ENCODE measurements around the gene PDE1C. TPM values are rescaled to one million over a fixed set of nuclear protein-coding genes. Genes with fewer than 3 reads are reported as not detected.

PDE1C gene
- total and polyA plus RNA-seq, 2 of the 4 experiments (the other 2 are of a cell fraction), result 14.2 to 61.5 TPM

DNA sequence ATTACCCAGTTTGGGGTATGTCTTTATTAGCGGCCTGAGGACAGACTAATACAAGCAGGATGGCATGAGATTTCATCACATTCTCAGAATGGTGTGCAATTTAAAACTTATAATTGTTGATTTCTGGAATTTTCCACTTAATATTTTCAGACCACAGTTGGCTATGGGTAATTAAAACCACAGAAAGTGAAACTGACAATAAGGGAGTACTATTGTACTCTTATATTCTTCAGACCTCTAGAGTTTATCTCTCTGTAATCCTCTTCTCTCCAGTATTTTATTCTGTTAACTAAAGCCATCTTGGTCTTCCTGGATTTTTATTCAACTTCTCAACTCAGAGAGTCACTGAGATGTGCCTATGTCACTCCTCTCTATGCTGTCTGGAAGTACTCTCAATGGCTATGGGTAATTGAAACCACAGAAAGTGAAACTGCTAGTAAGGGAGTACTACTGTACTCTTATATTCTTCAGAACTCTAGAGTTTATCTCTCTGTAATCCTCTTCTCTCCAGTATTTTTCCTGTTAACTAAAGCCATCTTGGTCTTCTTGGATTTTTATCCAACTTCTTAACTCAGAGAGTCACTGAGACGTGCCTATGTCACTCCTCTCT, 264.9 kb downstream of the PDE1C start:
- Histone ChIP-seq H3K4me3 (ENCODE audit: insufficient read depth, low read depth, low read length) (no peak overlapping the region), H3K9me1 (ENCODE audit: insufficient read depth, low read length) (no peaks in the 10 kb centered on the region), H3K27ac (ENCODE audit: insufficient read depth, low read length) (no peak overlapping the region), H3K56ac (ENCODE audit: extremely low read depth, insufficient read depth, low read length) (no peak overlapping the region), H2BK15ac (ENCODE audit: low read depth, low read length) (no peak overlapping the region), H2AK9ac (replicated peaks; ENCODE audit: low read depth, low read length, poor library complexity) (no peak overlapping the region), H3K27me3 (ENCODE audit: control insufficient read depth, insufficient read depth, low read length) (no peaks in the 10 kb centered on the region), H3K4me1 (ENCODE audit: control insufficient read depth, insufficient read depth, low read length) (no peaks in the 10 kb centered on the region), H3K14ac (replicated peaks; ENCODE audit: low read depth, low read length) (no peak overlapping the region), H4K8ac (ENCODE audit: low read depth in 2 of 2, low read length in 2 of 2) (no peak overlapping the region), H4K20me1 (ENCODE audit: insufficient read depth, low read length) (no peaks in the 10 kb centered on the region), H2AK5ac (ENCODE audit: low read depth, low read length) (no peak overlapping the region), H3K9ac (ENCODE audit: low read depth, low read length) (no peak overlapping the region), H2BK20ac (ENCODE audit: low read depth, low read length) (no peak overlapping the region), H2BK120ac (ENCODE audit: low read depth, low read length) (no peak overlapping the region), H3K9me3 (ENCODE audit: control insufficient read depth, insufficient read depth, low read length) (no peaks in the 10 kb centered on the region), H4K5ac (ENCODE audit: low read depth, low read length) (no peak overlapping the region), H3K36me3 (ENCODE audit: control insufficient read depth, insufficient read depth, low read length) (peaks cover 2% of the 10 kb centered on the region; the same call in 1 of the 2 replicates), H3K4ac (ENCODE audit: low read depth, low read length) (no peak overlapping the region), H4K91ac (ENCODE audit: insufficient read depth, low read depth, low read length) (no peak overlapping the region), H2AFZ (replicated peaks; ENCODE audit: low read length, poor library complexity) (no peak overlapping the region), H2BK5ac (ENCODE audit: low read depth, low read length, poor library complexity, severe bottlenecking) (no peak overlapping the region), H3K4me2 (ENCODE audit: low read depth, low read length) (peak overlapping the region; percentile 38; the same call in 1 of the 2 replicates), H3K18ac (ENCODE audit: low read depth, low read length) (no peak overlapping the region; the same call in 1 of the 2 replicates), H3K23ac (ENCODE audit: low read depth, low read length) (no peak overlapping the region), H3K79me1 (ENCODE audit: low read depth in 1 of 2, low read length in 2 of 2) (no peaks in the 10 kb centered on the region)
- dilution Hi-C loops (cut with HindIII; ENCODE audit: low sequenced_read_pairs, unreplicated experiment), result no loop called here
- ChIA-PET POLR2A (ENCODE audit: unreplicated experiment) (no interaction called here), CTCF (no interaction called here)
- no TSS peak for BruUV-seq (replicated peaks)
- TF ChIP-seq, protein P1, sequence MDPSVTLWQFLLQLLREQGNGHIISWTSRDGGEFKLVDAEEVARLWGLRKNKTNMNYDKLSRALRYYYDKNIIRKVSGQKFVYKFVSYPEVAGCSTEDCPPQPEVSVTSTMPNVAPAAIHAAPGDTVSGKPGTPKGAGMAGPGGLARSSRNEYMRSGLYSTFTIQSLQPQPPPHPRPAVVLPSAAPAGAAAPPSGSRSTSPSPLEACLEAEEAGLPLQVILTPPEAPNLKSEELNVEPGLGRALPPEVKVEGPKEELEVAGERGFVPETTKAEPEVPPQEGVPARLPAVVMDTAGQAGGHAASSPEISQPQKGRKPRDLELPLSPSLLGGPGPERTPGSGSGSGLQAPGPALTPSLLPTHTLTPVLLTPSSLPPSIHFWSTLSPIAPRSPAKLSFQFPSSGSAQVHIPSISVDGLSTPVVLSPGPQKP (IDR thresholded peaks at IDR 0.05; ENCODE audit: borderline replicate concordance, low read depth, low read length), result no peak
- TF ChIP-seq, protein P2, sequence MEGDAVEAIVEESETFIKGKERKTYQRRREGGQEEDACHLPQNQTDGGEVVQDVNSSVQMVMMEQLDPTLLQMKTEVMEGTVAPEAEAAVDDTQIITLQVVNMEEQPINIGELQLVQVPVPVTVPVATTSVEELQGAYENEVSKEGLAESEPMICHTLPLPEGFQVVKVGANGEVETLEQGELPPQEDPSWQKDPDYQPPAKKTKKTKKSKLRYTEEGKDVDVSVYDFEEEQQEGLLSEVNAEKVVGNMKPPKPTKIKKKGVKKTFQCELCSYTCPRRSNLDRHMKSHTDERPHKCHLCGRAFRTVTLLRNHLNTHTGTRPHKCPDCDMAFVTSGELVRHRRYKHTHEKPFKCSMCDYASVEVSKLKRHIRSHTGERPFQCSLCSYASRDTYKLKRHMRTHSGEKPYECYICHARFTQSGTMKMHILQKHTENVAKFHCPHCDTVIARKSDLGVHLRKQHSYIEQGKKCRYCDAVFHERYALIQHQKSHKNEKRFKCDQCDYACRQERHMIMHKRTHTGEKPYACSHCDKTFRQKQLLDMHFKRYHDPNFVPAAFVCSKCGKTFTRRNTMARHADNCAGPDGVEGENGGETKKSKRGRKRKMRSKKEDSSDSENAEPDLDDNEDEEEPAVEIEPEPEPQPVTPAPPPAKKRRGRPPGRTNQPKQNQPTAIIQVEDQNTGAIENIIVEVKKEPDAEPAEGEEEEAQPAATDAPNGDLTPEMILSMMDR (conservative IDR thresholded peaks at IDR 0.05; ENCODE audit: low read depth, low read length), result no peak
- no peak for TF ChIP-seq RFX5 (IDR thresholded peaks at IDR 0.05; ENCODE audit: low read depth, low read length)
- no peak for TF ChIP-seq RAD21 (IDR thresholded peaks at IDR 0.05; ENCODE audit: low read length)
- TF ChIP-seq BHLHE40 (IDR thresholded peaks at IDR 0.05; ENCODE audit: low read depth, low read length), result no peak
- TF ChIP-seq SMC3 (IDR thresholded peaks at IDR 0.05; ENCODE audit: low read depth, low read length), result no peak
- no peak for TF ChIP-seq MAFK (IDR thresholded peaks at IDR 0.05; ENCODE audit: low read depth, low read length)
- TF ChIP-seq CEBPB (IDR thresholded peaks at IDR 0.05; ENCODE audit: low read depth, low read length), result no peak
- TF ChIP-seq POLR2A (IDR thresholded peaks at IDR 0.05; ENCODE audit: low read depth, low read length), result no peak
- TF ChIP-seq CHD1 (IDR thresholded peaks at IDR 0.05; ENCODE audit: low read depth, low read length), result no peak
- no peak for TF ChIP-seq FOS (IDR thresholded peaks at IDR 0.05; ENCODE audit: low read depth, low read length)
- no peak for TF ChIP-seq USF2 (IDR thresholded peaks at IDR 0.05; ENCODE audit: low read depth, low read length)
- no peak for TF ChIP-seq NFE2L2 (IDR thresholded peaks at IDR 0.05; ENCODE audit: low read depth, low read length)
- TF ChIP-seq MAZ (IDR thresholded peaks at IDR 0.05; ENCODE audit: borderline replicate concordance, low read depth, low read length), result no peak
- TF ChIP-seq MXI1 (IDR thresholded peaks at IDR 0.05; ENCODE audit: borderline replicate concordance, low read depth, low read length), result no peak
- TF ChIP-seq RCOR1 (IDR thresholded peaks at IDR 0.05; ENCODE audit: insufficient replicate concordance, low read length), result no peak
- DNase-seq (no peak), ATAC-seq (ENCODE audit: low read depth) (peak; percentile 35)
- no CpG with 5 or more reads among the region's 2 CpGs for WGBS, 2 experiments (ENCODE audit: extremely low coverage in 2 of 2, insufficient read length in 1 of 2)
- in situ Hi-C loops (cut with MboI; ENCODE audit: low sequenced_read_pairs), result no loop called here
- intact Hi-C loops (cut with micrococcal nuclease), result no loop called here

Measured in IMR-90 (cell line).